IMR-90 (cell line): ENCODE measurements around the gene TXNDC8.
"Not testable (repeated sequence)": the region's sequence is repeated elsewhere in the genome, so short reads cannot be mapped to it uniquely, and the experiment has no call there.

Experiments
- CEBPB ChIP-seq: IDR thresholded peaks from 2 replicates; pipeline ENCODE4 v1.6.1; 2012; ENCODE audit warnings: low read depth, low read length, improper control_type of control experiment
- FOS ChIP-seq: fragments of 150-350 bp; IDR thresholded peaks from 2 replicates; pipeline ENCODE4 v1.6.1; 2016; ENCODE audit warnings: low read depth, low read length
- MAFK ChIP-seq: IDR thresholded peaks from 2 replicates; pipeline ENCODE4 v1.6.1; 2012; ENCODE audit warnings: low read depth, low read length, improper control_type of control experiment
- MXI1 ChIP-seq: IDR thresholded peaks from 2 replicates; pipeline ENCODE4 v1.6.1; 2012; ENCODE audit warnings: low read depth, mild to moderate bottlenecking, low read length, moderate library complexity, borderline replicate concordance
- NFE2L2 ChIP-seq: fragments of 150-350 bp; IDR thresholded peaks from 2 replicates; pipeline ENCODE4 v1.6.1; 2016; ENCODE audit warnings: low read depth, mild to moderate bottlenecking, low read length
- POLR2A ChIP-seq: IDR thresholded peaks from 2 replicates; pipeline ENCODE4 v1.6.1; 2012; ENCODE audit warnings: mild to moderate bottlenecking, low read depth, low read length
- RAD21 ChIP-seq: IDR thresholded peaks from 2 replicates; pipeline ENCODE4 v1.6.1; 2012; ENCODE audit warnings: low read length, improper control_type of control experiment
- RFX5 ChIP-seq: IDR thresholded peaks from 2 replicates; pipeline ENCODE4 v1.8.0; 2012; ENCODE audit warnings: low read depth, mild to moderate bottlenecking, low read length, moderate library complexity
- SMC3 ChIP-seq: fragments of 150-350 bp; IDR thresholded peaks from 2 replicates; pipeline ENCODE4 v1.6.1; 2016; ENCODE audit warnings: low read depth, mild to moderate bottlenecking, antibody characterized with exemption, low read length, moderate library complexity
- TF ChIP-seq, protein P1 (sequence below): conservative IDR thresholded peaks from 2 replicates; pipeline ENCODE4 v1.5.1; 2012; ENCODE audit warnings: mild to moderate bottlenecking, low read depth, low read length, improper control_type of control experiment

DNA sequence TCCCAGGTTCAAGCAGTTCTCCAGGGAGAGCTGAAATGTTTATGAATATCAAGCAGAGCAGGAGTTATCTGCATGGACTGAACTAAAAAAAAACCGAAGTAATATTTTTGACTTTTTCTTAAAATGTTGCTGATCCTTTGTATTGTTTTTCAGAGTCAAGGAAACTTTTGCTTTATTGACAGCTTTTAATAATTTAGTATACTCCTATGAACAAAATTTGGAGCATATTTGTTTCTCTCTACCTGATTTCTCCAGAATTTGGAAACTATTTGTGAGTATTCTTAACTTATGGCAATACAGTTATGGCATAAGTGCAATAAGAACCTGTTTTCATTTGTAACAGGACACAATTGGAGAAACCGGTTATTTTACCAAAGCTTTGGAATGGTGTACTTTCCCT is 25.7 kb downstream of the TXNDC8 start:
- not testable (repeated sequence) for TF ChIP-seq POLR2A, SMC3, NFE2L2, RFX5, MAFK, MXI1, RAD21, CEBPB, FOS
- TF ChIP-seq, protein P1, sequence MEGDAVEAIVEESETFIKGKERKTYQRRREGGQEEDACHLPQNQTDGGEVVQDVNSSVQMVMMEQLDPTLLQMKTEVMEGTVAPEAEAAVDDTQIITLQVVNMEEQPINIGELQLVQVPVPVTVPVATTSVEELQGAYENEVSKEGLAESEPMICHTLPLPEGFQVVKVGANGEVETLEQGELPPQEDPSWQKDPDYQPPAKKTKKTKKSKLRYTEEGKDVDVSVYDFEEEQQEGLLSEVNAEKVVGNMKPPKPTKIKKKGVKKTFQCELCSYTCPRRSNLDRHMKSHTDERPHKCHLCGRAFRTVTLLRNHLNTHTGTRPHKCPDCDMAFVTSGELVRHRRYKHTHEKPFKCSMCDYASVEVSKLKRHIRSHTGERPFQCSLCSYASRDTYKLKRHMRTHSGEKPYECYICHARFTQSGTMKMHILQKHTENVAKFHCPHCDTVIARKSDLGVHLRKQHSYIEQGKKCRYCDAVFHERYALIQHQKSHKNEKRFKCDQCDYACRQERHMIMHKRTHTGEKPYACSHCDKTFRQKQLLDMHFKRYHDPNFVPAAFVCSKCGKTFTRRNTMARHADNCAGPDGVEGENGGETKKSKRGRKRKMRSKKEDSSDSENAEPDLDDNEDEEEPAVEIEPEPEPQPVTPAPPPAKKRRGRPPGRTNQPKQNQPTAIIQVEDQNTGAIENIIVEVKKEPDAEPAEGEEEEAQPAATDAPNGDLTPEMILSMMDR: not testable (repeated sequence)
